ENCODE results near the gene ZFPM1. TPM values are rescaled to one million over a fixed set of nuclear protein-coding genes. Genes with fewer than 3 reads are reported as not detected.
A peak's percentile ranks its signal among the peaks of the same experiment; 100 is the strongest.

Gene ZFPM1
- total and polyA plus RNA-seq, 4 donors = 0.57 to 9.0 (median 2.8) TPM

DNA sequence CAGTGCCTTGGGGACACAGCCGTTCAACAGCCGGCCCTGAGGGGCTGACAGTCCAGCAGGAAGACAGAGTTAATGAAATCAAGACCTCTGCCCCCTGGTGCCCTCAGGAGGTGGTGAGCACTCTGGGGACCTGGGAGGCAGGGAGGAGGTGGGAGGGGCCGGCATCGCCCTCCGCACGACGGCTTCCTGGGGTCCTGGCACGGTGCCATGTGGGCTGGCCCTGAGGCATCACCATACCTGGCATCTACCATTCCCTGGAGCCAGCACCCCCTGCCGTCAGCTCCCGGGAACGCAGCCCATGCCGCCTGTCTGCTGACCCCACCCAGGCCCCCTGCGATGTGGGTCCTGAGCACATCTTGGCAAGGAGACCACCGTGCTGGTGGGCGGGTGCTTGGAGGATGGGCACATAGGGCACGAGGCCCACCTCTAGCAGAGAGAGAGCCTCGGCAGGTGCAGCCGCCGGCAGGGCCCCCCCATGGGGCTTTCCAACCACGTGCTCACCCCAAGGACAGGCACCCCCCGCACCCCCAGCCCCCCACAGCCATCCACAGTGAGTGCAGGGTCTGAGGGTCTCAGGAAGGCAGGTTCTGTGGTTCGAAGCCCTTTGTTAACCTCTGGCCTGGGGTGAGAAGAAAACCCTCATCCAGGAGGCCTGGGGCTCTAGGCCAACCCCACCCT lies 52.5 kb downstream of the ZFPM1 start:
- Histone ChIP-seq H3K27me3 (ENCODE audit: control insufficient read depth in 3 of 3, insufficient read depth in 3 of 3, low read length in 2 of 3) (no peaks in the 10 kb centered on the region), H3K9me3 (ENCODE audit: control insufficient read depth in 4 of 4, insufficient read depth in 3 of 4, low read length in 3 of 4) (no peaks in the 10 kb centered on the region), H3K36me3 (ENCODE audit: control insufficient read depth in 4 of 4, insufficient read depth in 4 of 4, low read length in 4 of 4) (no peaks in the 10 kb centered on the region), H3K4me3 (no peak overlapping the region), H3K4me1 (ENCODE audit: control insufficient read depth in 5 of 5, insufficient read depth in 5 of 5, low read length in 5 of 5) (peaks cover 0 to 9% (median 0%) of the 10 kb centered on the region in 5 donors), H3K9ac (ENCODE audit: insufficient read depth in 1 of 2, low read length in 2 of 2) (no peak overlapping the region), H3K27ac (ENCODE audit: low read depth in 1 of 2, low read length in 1 of 2) (no peak overlapping the region)
- DNase-seq = peak in 2 of 3 donors; percentile 58 to 78
- ATAC-seq (ENCODE audit: insufficient read depth, low FRiP score) = no peak
- TF ChIP-seq, protein P1, sequence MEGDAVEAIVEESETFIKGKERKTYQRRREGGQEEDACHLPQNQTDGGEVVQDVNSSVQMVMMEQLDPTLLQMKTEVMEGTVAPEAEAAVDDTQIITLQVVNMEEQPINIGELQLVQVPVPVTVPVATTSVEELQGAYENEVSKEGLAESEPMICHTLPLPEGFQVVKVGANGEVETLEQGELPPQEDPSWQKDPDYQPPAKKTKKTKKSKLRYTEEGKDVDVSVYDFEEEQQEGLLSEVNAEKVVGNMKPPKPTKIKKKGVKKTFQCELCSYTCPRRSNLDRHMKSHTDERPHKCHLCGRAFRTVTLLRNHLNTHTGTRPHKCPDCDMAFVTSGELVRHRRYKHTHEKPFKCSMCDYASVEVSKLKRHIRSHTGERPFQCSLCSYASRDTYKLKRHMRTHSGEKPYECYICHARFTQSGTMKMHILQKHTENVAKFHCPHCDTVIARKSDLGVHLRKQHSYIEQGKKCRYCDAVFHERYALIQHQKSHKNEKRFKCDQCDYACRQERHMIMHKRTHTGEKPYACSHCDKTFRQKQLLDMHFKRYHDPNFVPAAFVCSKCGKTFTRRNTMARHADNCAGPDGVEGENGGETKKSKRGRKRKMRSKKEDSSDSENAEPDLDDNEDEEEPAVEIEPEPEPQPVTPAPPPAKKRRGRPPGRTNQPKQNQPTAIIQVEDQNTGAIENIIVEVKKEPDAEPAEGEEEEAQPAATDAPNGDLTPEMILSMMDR (IDR thresholded peaks at IDR 0.05; ENCODE audit: control extremely low read depth, extremely low read depth) = no peak
- 66 to 67% methylated on average over 22 of the region's 22 CpGs for WGBS, 2 donors

DNA sequence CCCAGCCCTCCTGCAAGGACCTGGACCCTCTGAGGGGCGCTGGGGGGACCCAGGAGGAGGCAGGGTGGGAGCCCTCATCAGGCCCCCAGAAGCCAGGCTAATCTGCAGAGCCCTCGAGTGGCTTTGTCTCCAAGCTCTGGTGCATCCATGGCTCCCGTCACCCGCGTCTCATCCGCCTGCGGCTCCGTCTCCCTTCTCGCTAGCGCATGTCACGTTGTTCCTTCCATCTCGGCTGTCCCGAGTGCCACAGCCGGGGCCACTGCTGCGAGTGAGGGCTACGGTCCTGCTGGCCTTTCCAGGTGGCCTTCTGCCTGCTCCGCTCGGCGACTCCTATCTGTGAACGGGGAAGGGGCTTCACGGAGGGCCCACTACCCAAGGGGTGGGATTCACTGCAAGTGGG lies 53.6 kb downstream of the ZFPM1 start:
- no peak for ATAC-seq (ENCODE audit: insufficient read depth, low FRiP score)
- H3K4me3 ChIP-seq = no peak overlapping the region
- peaks cover 0 to 9% (median 0%) of the 10 kb centered on the region in 5 donors for H3K4me1 ChIP-seq (ENCODE audit: control insufficient read depth in 5 of 5, insufficient read depth in 5 of 5, low read length in 5 of 5)
- no peaks in the 10 kb centered on the region for H3K27me3 ChIP-seq (ENCODE audit: control insufficient read depth in 3 of 3, insufficient read depth in 3 of 3, low read length in 2 of 3)
- WGBS, 2 donors = 92 to 93% methylated on average over 21 of the region's 21 CpGs
- no peak overlapping the region for H3K9ac ChIP-seq (ENCODE audit: insufficient read depth in 1 of 2, low read length in 2 of 2)
- no peak for DNase-seq
- TF ChIP-seq, protein P1 (IDR thresholded peaks at IDR 0.05; ENCODE audit: control extremely low read depth, extremely low read depth) = no peak
- no peaks in the 10 kb centered on the region for H3K36me3 ChIP-seq (ENCODE audit: control insufficient read depth in 4 of 4, insufficient read depth in 4 of 4, low read length in 4 of 4)
- no peaks in the 10 kb centered on the region for H3K9me3 ChIP-seq (ENCODE audit: control insufficient read depth in 4 of 4, insufficient read depth in 3 of 4, low read length in 3 of 4)
- H3K27ac ChIP-seq (ENCODE audit: low read depth in 1 of 2, low read length in 1 of 2) = no peak overlapping the region

DNA sequence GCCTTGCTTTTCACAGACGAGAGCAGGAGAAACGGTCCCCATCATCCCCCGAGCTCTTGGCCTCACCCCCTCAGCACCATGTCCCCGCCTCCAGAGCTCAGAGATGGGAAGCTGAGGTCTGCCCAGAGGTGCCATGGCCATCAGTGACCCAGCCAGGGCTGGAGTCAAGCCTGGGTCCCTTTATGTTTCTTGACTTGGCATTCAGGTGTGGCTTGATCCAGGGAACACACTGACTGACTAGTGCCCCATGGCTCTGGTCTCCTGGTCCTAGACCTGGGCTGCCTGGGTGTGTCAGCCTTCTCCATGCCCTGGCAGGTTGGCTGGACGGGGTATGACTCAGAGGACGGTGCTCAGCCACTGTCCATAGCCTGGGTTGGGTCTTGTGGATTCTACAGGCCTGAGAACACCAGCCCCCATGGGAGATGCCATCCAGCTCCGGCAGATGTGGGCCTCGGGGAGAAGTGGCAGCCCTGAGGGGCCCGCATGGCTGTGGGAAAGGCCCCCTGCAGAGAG lies 54.2 kb downstream of the ZFPM1 start:
- Histone ChIP-seq H3K4me3 (no peak overlapping the region), H3K9me3 (ENCODE audit: control insufficient read depth in 4 of 4, insufficient read depth in 3 of 4, low read length in 3 of 4) (no peaks in the 10 kb centered on the region), H3K27ac (ENCODE audit: low read depth in 1 of 2, low read length in 1 of 2) (no peak overlapping the region), H3K4me1 (ENCODE audit: control insufficient read depth in 5 of 5, insufficient read depth in 5 of 5, low read length in 5 of 5) (peaks cover 0 to 9% (median 0%) of the 10 kb centered on the region in 5 donors), H3K27me3 (ENCODE audit: control insufficient read depth in 3 of 3, insufficient read depth in 3 of 3, low read length in 2 of 3) (no peaks in the 10 kb centered on the region), H3K9ac (ENCODE audit: insufficient read depth in 1 of 2, low read length in 2 of 2) (no peak overlapping the region), H3K36me3 (ENCODE audit: control insufficient read depth in 4 of 4, insufficient read depth in 4 of 4, low read length in 4 of 4) (no peaks in the 10 kb centered on the region)
- TF ChIP-seq, protein P1 (IDR thresholded peaks at IDR 0.05; ENCODE audit: control extremely low read depth, extremely low read depth) = no peak
- DNase-seq (no peak), ATAC-seq (ENCODE audit: insufficient read depth, low FRiP score) (no peak)
- WGBS, 2 donors = 88 to 96% methylated on average over 9 of the region's 9 CpGs

Measured in lung (tissue), 12 donors.